ENCODE data around the gene S1PR5. TPM values are rescaled to one million over a fixed set of nuclear protein-coding genes. Genes with fewer than 3 reads are reported as not detected.
A peak's percentile ranks its signal among the peaks of the same experiment; 100 is the strongest.

Gene S1PR5, protein sequence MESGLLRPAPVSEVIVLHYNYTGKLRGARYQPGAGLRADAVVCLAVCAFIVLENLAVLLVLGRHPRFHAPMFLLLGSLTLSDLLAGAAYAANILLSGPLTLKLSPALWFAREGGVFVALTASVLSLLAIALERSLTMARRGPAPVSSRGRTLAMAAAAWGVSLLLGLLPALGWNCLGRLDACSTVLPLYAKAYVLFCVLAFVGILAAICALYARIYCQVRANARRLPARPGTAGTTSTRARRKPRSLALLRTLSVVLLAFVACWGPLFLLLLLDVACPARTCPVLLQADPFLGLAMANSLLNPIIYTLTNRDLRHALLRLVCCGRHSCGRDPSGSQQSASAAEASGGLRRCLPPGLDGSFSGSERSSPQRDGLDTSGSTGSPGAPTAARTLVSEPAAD
- total RNA-seq (1 to 10 TPM; 1.6 to 1.9 TPM), polyA plus RNA-seq (1 to 10 TPM; 1.3 to 3.1 TPM)

- H3K36me3 Mint-ChIP-seq: peaks cover 0 to 2% of the 10 kb centered on the region in 2 donors
- Histone ChIP-seq H3K4me1 (ENCODE audit: insufficient read depth, low read length) (peaks cover 40% of the 10 kb centered on the region), H3K27me3 (ENCODE audit: insufficient read depth, low read length) (peaks cover 38% of the 10 kb centered on the region), H3K27ac (ENCODE audit: low read depth, low read length) (peak within 1 kb of the TSS; percentile 21), H3K9me3 (ENCODE audit: control insufficient read depth in 1 of 2, low read length in 2 of 2) (no peaks in the 10 kb centered on the region), H3K4me3 (ENCODE audit: low read length in 2 of 2) (peak within 1 kb of the TSS; percentile 24 to 28), H3K36me3 (ENCODE audit: insufficient read depth, low read length) (no peaks in the 10 kb centered on the region)
- POLR2A ChIA-PET (ENCODE audit: partially characterized antibody): interaction anchor here (0.7 to 1.6 kb wide), 4 partner anchors 36 to 87 kb away, joined by 3 to 4 read pairs (median 4); partner anchors contain the start of gene KRI1
- peaks cover 18 to 51% (median 32%) of the 10 kb centered on the region in 4 donors for H3K4me1 Mint-ChIP-seq
- peak within 1 kb of the TSS; percentile 49 to 85 (median 81) for H3K4me3 Mint-ChIP-seq
- DNase-seq: no peak
- CTCF ChIA-PET (ENCODE audit: partially characterized antibody): interaction anchor here (0.6 to 2.6 kb wide), 4 partner anchors 9 to 55 kb away, joined by 3 to 9 read pairs (median 4); no protein-coding TSS in a partner anchor
- H3K27me3 Mint-ChIP-seq: peaks cover 41 to 42% of the 10 kb centered on the region in 2 donors
- H3K9me3 Mint-ChIP-seq: no peaks in the 10 kb centered on the region
- peak within 1 kb of the TSS in 6 of 7 donors; percentile 11 to 92 (median 53) for H3K27ac Mint-ChIP-seq
- intact Hi-C loops (cut with micrococcal nuclease): no loop called here
Measured at GRCh38 chr19:10517361-10517759, at the start of gene S1PR5. Gene S1PR5, minus strand, starts transcription at chr19:10517447. Its CDS starts 2,436 bp downstream, at chr19:10515011.

GRCh38 chr19:10566658-10567410 is 49.6 kb upstream of the S1PR5 start:
- H3K36me3 Mint-ChIP-seq: peaks cover 10 to 30% of the 10 kb centered on the region in 2 donors
- H3K27ac Mint-ChIP-seq: peak overlapping the region; percentile 95 to 99 (median 98)
- intact Hi-C loops (cut with micrococcal nuclease): loop anchor here (1.0 to 5.0 kb wide), 5 partner anchors 13 to 305 kb away; partner anchors contain the start of genes CARM1 and ILF3
- no peaks in the 10 kb centered on the region for H3K27me3 Mint-ChIP-seq
- peak overlapping the region; percentile 94 for H3K27ac ChIP-seq (ENCODE audit: low read depth, low read length)
- peaks cover 0 to 2% (median 0%) of the 10 kb centered on the region in 8 donors for H3K9me3 Mint-ChIP-seq
- H3K4me3 Mint-ChIP-seq: peak overlapping the region; percentile 90 to 99 (median 98)
- H3K4me1 Mint-ChIP-seq: peaks cover 22 to 50% (median 33%) of the 10 kb centered on the region in 4 donors
- peak overlapping the region; percentile 92 to 97 for H3K4me3 ChIP-seq (ENCODE audit: low read length in 2 of 2)
- H3K36me3 ChIP-seq (ENCODE audit: insufficient read depth, low read length): no peaks in the 10 kb centered on the region
- H3K4me1 ChIP-seq (ENCODE audit: insufficient read depth, low read length): peaks cover 37% of the 10 kb centered on the region
- no peaks in the 10 kb centered on the region for H3K9me3 ChIP-seq (ENCODE audit: control insufficient read depth in 1 of 2, low read length in 2 of 2)
- POLR2A ChIA-PET (ENCODE audit: partially characterized antibody): interaction anchor here (0.6 to 10.2 kb wide), 25 partner anchors 10 to 424 kb away, joined by 3 to 128 read pairs (median 4); partner anchors contain the start of genes ATG4D, CARM1, DNM2 and KEAP1
- peak; percentile 69 to 79 (median 72) for DNase-seq
- no peaks in the 10 kb centered on the region for H3K27me3 ChIP-seq (ENCODE audit: insufficient read depth, low read length)
- CTCF ChIA-PET (ENCODE audit: partially characterized antibody): interaction anchor here (0.6 to 1.7 kb wide), 8 partner anchors 8 to 63 kb away, joined by 3 to 7 read pairs (median 4); partner anchors contain the start of gene KEAP1

DNA sequence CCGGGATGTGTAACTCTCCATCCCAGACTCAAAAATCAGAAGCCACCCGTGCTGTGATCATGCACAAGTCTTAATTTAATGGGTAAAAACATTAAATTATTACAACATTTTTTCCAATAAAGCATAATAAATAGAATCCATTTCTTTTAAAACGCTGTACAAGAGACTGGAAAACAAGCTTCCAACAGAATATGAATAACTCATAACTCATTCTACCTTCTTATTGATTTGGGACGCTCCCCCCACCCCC is 49.1 kb upstream of the S1PR5 start:
- H3K4me1 ChIP-seq (ENCODE audit: insufficient read depth, low read length): peaks cover 37% of the 10 kb centered on the region
- DNase-seq: no peak
- POLR2A ChIA-PET (ENCODE audit: partially characterized antibody): interaction anchor here (0.6 to 10.2 kb wide), 19 partner anchors 12 to 423 kb away, joined by 3 to 128 read pairs (median 4); partner anchors contain the start of genes ATG4D, CARM1, DNM2 and QTRT1
- Mint-ChIP-seq H3K27me3 (no peaks in the 10 kb centered on the region), H3K36me3 (peaks cover 10 to 34% of the 10 kb centered on the region in 2 donors), H3K4me3 (peak overlapping the region; percentile 90 to 99 (median 98)), H3K4me1 (peaks cover 22 to 50% (median 33%) of the 10 kb centered on the region in 4 donors), H3K27ac (peak overlapping the region; percentile 95 to 99 (median 98)), H3K9me3 (peaks cover 0 to 2% (median 0%) of the 10 kb centered on the region in 8 donors)
- H3K9me3 ChIP-seq (ENCODE audit: control insufficient read depth in 1 of 2, low read length in 2 of 2): no peaks in the 10 kb centered on the region
- no peaks in the 10 kb centered on the region for H3K36me3 ChIP-seq (ENCODE audit: insufficient read depth, low read length)
- peak overlapping the region; percentile 94 for H3K27ac ChIP-seq (ENCODE audit: low read depth, low read length)
- peak overlapping the region; percentile 92 to 97 for H3K4me3 ChIP-seq (ENCODE audit: low read length in 2 of 2)
- intact Hi-C loops (cut with micrococcal nuclease): loop anchor here (1.0 to 5.0 kb wide), 5 partner anchors 12 to 306 kb away; partner anchors contain the start of genes CARM1 and ILF3
- CTCF ChIA-PET (ENCODE audit: partially characterized antibody): interaction anchor here (0.7 to 1.3 kb wide), 3 partner anchors 9 to 63 kb away, joined by 3 to 4 read pairs (median 4); partner anchors contain the start of gene KEAP1
- no peaks in the 10 kb centered on the region for H3K27me3 ChIP-seq (ENCODE audit: insufficient read depth, low read length)

DNA sequence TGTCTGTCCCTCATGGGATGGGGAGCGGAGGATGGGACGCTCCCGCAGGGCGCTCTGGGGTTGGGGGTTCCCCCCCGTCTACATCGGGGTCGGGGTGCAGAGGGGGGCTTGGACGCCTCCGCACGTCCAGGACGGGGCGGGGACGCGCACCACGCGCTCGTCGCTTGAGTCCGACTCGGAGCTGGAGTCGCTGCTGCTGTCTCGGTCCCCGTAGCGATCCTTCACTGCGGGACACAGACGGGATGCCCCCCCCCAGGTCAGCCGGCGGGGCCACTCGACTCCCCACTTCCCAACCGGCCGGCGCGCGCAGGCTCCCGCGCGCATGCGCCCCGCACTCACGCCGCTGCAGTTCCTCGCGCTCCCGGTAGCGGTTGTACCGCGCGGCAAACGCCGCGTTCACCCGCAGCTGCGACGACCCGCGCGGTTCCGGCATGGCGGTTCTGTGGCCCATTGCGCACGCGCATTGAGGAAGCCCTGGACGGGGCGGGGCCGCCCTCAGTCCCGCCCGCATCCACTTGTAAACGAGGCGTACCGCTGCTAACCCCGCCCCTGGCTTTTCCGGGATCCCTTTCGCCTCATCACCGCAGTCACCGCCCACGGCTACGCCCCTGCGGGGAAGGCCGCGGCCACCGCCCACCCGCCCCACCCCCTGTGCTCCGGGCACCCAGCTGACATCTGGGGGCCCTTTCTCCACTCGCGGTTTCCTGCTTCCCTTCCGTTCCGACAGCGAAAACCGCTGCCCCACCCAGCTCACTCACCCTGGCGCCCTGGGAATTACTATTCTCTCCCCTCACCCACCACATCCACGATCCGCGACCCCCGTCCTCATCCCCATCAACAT is 48.5 kb upstream of the S1PR5 start, which contains the start of gene KRI1:
KRI1 (minus strand) TSS at position 444 of the 841 bp plus-strand sequence; CDS start at position 433, 11 bp downstream.
- DNase-seq: peak; percentile 98 to 100 (median 99)
- Mint-ChIP-seq H3K27ac (peak within 1 kb of the TSS; percentile 95 to 99 (median 98)), H3K4me3 (peak within 1 kb of the TSS; percentile 90 to 99 (median 98)), H3K9me3 (peaks cover 0 to 2% (median 0%) of the 10 kb centered on the region in 8 donors), H3K36me3 (peaks cover 10 to 38% of the 10 kb centered on the region in 2 donors), H3K4me1 (peaks cover 22 to 50% (median 33%) of the 10 kb centered on the region in 4 donors), H3K27me3 (no peaks in the 10 kb centered on the region)
- POLR2A ChIA-PET (ENCODE audit: partially characterized antibody): interaction anchor here (0.7 to 10.2 kb wide), 18 partner anchors 12 to 423 kb away, joined by 3 to 128 read pairs (median 4); partner anchors contain the start of genes ATG4D, CARM1, DNM2 and QTRT1
- Histone ChIP-seq H3K9me3 (ENCODE audit: control insufficient read depth in 1 of 2, low read length in 2 of 2) (no peaks in the 10 kb centered on the region), H3K27ac (ENCODE audit: low read depth, low read length) (peak within 1 kb of the TSS; percentile 94), H3K36me3 (ENCODE audit: insufficient read depth, low read length) (peaks cover 4% of the 10 kb centered on the region), H3K4me3 (ENCODE audit: low read length in 2 of 2) (peak within 1 kb of the TSS; percentile 95 to 97), H3K27me3 (ENCODE audit: insufficient read depth, low read length) (no peaks in the 10 kb centered on the region), H3K4me1 (ENCODE audit: insufficient read depth, low read length) (peaks cover 37% of the 10 kb centered on the region)
- intact Hi-C loops (cut with micrococcal nuclease): loop anchor here (1.0 to 5.0 kb wide), 5 partner anchors 11 to 307 kb away; partner anchors contain the start of genes CARM1 and ILF3
- CTCF ChIA-PET (ENCODE audit: partially characterized antibody): interaction anchor here (0.7 to 1.7 kb wide), 3 partner anchors 9 to 25 kb away, joined by 3 to 9 read pairs (median 4); no protein-coding TSS in a partner anchor

DNA sequence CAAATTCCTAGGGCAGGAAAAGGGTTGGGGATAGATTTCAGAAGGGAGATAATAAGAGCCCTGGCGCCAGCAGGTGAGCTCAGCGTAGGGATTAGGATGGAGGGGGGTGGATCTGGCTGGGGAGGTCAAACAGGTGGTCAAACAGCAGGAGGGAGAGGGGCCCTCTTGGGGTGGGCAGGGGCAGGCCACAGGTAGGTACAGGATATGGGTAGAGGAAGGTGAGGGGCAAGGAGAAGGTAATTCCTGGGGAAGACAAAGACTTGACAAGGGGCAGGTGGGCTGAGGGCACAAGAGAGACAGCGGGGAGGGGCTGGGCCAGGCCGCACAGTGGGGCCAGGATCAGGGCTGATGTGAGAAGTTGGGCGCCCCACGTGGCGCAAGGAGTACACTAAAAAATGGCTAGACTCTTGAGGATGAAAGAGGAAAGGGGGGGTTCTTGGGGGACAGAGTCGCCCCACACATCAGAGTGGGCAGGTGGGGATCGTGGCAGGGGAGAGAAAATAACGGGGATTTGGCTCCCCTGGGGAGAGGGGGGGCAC is 47.9 kb upstream of the S1PR5 start:
- CTCF ChIA-PET (ENCODE audit: partially characterized antibody): interaction anchor here (1.7 kb wide), 1 partner anchor 13 kb away, joined by 9 read pairs; no protein-coding TSS in a partner anchor
- DNase-seq: peak; percentile 42 to 68 (median 48)
- intact Hi-C loops (cut with micrococcal nuclease): loop anchor here (5.0 kb wide), 3 partner anchors 37 to 307 kb away; partner anchors contain the start of gene CARM1
- Histone ChIP-seq H3K36me3 (ENCODE audit: insufficient read depth, low read length) (peaks cover 11% of the 10 kb centered on the region), H3K27ac (ENCODE audit: low read depth, low read length) (peak overlapping the region; percentile 94), H3K4me3 (ENCODE audit: low read length in 2 of 2) (peak overlapping the region; percentile 43 to 95), H3K27me3 (ENCODE audit: insufficient read depth, low read length) (no peaks in the 10 kb centered on the region), H3K9me3 (ENCODE audit: control insufficient read depth in 1 of 2, low read length in 2 of 2) (no peaks in the 10 kb centered on the region), H3K4me1 (ENCODE audit: insufficient read depth, low read length) (peaks cover 37% of the 10 kb centered on the region)
- POLR2A ChIA-PET (ENCODE audit: partially characterized antibody): interaction anchor here (1.0 to 10.2 kb wide), 10 partner anchors 11 to 157 kb away, joined by 3 to 128 read pairs (median 10); partner anchors contain the start of genes ATG4D and S1PR5
- Mint-ChIP-seq H3K4me1 (peaks cover 21 to 50% (median 32%) of the 10 kb centered on the region in 4 donors), H3K4me3 (peak overlapping the region; percentile 90 to 99 (median 98)), H3K27ac (peak overlapping the region; percentile 95 to 98 (median 97)), H3K36me3 (peaks cover 13 to 42% of the 10 kb centered on the region in 2 donors), H3K9me3 (peaks cover 0 to 2% (median 0%) of the 10 kb centered on the region in 8 donors), H3K27me3 (no peaks in the 10 kb centered on the region)

All from CD4-positive, alpha-beta memory T cell (primary cell).